GM19240 (cell line): Measurements from ENCODE around the gene TCP11L1.
"Not testable (repeated sequence)": the region's sequence is repeated elsewhere in the genome, so short reads cannot be mapped to it uniquely, and the experiment has no call there.

ENCODE experiments used
- DNase-seq: peaks from one replicate; pipeline ENCODE4 v3.0.0; 2011; ENCODE audit warnings: low spot score; ENCODE audit not compliant: insufficient read length

The TCP11L1 gene

DNA sequence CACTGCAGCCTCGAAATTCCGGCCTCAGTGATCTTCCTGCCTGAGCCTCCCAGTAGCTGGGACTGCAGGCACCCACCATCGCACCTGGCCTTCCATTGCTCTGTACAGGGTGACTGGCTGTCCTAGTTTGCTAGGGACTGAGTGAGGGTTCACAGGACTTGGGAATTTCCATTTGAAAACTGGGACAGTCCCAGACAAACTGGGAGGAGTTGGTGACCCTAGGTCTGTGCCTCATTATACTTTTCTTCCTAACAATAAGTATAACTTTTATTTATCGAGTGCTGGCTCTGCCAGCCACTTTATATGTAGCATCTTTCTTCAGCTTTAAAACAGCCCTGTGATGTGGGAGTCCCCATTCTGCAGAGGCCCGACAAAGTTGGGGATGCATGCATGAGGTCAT lies 25.5 kb downstream of the TCP11L1 start:
- no peak for DNase-seq

- no peak for DNase-seq
These were observed 26.2 kb downstream of the TCP11L1 start for GRCh38 chr11:33065445-33066178.

- no peak for DNase-seq
These were observed 27.9 kb downstream of the TCP11L1 start for GRCh38 chr11:33067294-33067693.

- no peak for DNase-seq
These were observed 29.4 kb downstream of the TCP11L1 start for GRCh38 chr11:33068611-33069340.

DNA sequence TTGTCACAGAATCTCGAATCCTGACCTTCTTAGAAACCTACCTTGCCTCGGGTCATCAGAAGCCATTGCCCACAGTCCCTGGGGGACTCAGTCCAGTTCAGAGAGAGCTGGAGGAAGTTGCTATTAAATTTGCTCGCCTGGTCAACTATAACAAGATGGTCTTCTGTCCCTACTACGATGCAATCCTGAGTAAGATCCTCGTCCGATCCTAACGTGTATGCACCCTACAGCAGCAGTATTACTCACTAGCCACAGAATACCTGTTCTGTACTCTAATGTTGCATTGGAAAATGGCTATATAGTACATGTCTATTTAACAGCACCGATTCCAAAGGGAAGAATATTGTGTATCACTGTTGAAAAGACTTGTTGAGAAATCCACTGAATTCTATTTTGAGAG lies 33.1 kb downstream of the TCP11L1 start:
- no peak for DNase-seq

GRCh38 chr11:33083918-33084317 lies 44.5 kb downstream of the TCP11L1 start:
- no peak for DNase-seq

- DNase-seq, result no peak
These were observed 46.6 kb downstream of the TCP11L1 start for GRCh38 chr11:33086017-33086416.

GRCh38 chr11:33089776-33090175 lies 50.4 kb downstream of the TCP11L1 start:
- DNase-seq, result no peak

GRCh38 chr11:33094157-33094556 lies 54.8 kb downstream of the TCP11L1 start:
- no peak for DNase-seq

DNA sequence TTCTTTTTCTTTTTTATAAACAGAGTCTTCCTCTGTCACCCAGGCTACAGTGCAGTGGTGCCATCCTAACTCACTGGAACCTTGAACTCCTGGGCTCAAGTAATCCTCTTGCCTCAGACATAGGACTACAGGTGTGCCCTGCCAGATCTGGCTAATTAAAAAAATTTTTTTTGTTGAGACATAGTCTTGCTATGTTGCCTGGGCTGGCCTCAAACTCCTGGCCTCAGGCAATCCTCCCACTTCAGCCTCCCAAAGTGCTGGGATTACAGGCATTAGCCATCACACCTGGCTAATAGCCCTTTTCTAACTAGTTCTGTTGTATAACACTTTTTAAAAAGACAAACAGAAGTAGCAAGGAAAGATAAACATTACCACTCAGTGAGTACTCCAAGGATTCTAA lies 64.5 kb downstream of the TCP11L1 start:
- no peak for DNase-seq

- DNase-seq, result no peak
These were observed 70.0 kb downstream of the TCP11L1 start for GRCh38 chr11:33109294-33109895.

- DNase-seq, result no peak
These were observed 70.7 kb downstream of the TCP11L1 start for GRCh38 chr11:33110083-33110482.

DNA sequence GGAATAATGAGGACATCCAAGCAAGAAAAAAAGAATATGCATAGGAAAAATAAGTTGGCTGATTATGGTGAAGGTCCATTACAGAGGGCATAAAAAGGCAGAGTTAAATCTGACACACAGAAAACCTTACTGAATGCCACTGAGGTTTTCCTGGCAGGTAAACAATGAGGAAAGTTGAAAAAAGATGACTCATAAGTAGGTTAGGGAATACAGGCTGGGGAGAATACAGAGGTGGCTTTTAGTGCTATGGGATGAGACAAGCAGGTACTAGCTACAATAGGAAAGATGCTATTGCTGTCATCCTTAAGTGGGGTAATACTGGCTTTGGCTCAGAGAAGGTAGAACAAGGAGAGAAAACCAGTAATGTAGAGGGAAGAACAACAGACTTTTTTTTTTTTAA lies 77.2 kb downstream of the TCP11L1 start:
- DNase-seq, result no peak

DNA sequence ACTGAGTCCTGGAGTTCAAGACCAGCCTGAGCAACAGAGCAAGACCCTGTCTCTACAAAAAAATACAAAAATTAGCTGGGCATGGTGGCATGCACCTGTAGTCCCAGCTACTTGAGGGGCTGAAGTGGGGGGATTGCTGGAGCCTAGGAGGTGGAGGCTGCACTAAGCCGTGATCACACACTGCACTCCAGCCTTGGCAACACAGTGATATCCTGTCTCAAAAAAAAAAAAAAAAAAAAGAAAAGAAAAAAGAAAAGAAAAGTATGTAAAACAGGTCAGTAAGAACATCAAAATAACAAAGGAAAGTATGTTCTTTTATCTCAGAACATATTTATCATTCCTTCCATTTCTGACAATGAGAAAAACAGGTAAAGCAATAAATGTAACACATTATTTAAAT lies 83.3 kb downstream of the TCP11L1 start:
- DNase-seq, result not testable (repeated sequence)
